Activated CD4-positive, alpha-beta T cell treated with anti-CD3 and anti-CD28 coated beads, Interleukin-2, amount 10 ng/mL, durations not matched to agents 24 days and 14 days (primary cell): ENCODE measurements around the gene JAK1. TPM values are rescaled to one million over a fixed set of nuclear protein-coding genes. Genes with fewer than 3 reads are reported as not detected.
A peak's percentile ranks its signal among the peaks of the same experiment; 100 is the strongest.

Source experiments
- DNase-seq: peaks from one replicate; pipeline ENCODE4 v3.0.0; 2022
- H3K27ac Mint-ChIP-seq: one replicate; pipeline ENCODE4 v1.8.0; 2022; ENCODE audit warnings: mild to moderate bottlenecking, mixed read lengths
- H3K27me3 Mint-ChIP-seq: one replicate; pipeline ENCODE4 v1.8.0; 2022; ENCODE audit warnings: mixed read lengths
- H3K36me3 Mint-ChIP-seq: one replicate; pipeline ENCODE4 v1.8.0; 2022; ENCODE audit warnings: low read depth, mild to moderate bottlenecking, mixed read lengths
- H3K4me1 Mint-ChIP-seq: one replicate; pipeline ENCODE4 v1.8.0; 2021; ENCODE audit warnings: mixed read lengths
- H3K4me3 Mint-ChIP-seq: one replicate; pipeline ENCODE4 v1.8.0; 2022; ENCODE audit warnings: mild to moderate bottlenecking, moderate library complexity, mixed read lengths
- H3K9me3 Mint-ChIP-seq: one replicate; pipeline ENCODE4 v1.8.0; 2021; ENCODE audit warnings: mixed read lengths
- intact Hi-C: fragments of 100-400 bp; cut with micrococcal nuclease; formaldehyde crosslinking; loops from one replicate; pipeline ENCODE4 v1.15.1; 2023
- total RNA-seq: library from RNA; stranded (reverse); gene quantifications from 2 replicates; pipeline ENCODE4 v1.2.3, GENCODE V29; 2022

The JAK1 gene
- total RNA-seq, 1 donor from 2014 or later, result 86.6 TPM

DNA sequence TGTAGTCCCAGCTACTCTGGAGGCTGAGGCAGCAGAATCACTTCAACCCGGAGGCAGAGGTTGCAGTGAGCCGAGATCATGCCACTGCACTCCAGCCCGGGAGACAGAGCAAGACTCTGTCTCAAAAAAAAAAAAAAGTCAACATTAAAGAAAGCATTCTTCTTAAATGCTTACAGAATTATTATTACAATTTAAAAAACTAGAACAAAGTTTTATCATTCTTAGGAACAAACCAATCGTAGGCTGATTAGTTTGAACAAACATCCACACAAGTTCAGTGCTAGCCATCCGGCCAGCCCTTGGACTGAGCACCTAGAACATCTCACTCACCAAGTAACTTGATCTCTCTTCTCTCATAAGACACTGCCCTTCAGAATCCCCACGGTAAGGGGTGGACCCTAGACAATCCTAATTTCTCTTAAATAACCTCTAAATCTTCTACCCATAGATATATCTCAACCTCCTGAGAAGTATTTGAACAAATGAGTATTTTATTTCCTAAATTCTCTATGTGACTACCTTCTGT, 16.0 kb downstream of the JAK1 start:
- Mint-ChIP-seq H3K27me3 (no peaks in the 10 kb centered on the region), H3K36me3 (peaks cover 10% of the 10 kb centered on the region), H3K4me1 (peaks cover 52% of the 10 kb centered on the region), H3K4me3 (no peak overlapping the region), H3K27ac (peak overlapping the region; percentile 4), H3K9me3 (no peaks in the 10 kb centered on the region)
- intact Hi-C loops, result no loop called here
- no peak for DNase-seq

DNA sequence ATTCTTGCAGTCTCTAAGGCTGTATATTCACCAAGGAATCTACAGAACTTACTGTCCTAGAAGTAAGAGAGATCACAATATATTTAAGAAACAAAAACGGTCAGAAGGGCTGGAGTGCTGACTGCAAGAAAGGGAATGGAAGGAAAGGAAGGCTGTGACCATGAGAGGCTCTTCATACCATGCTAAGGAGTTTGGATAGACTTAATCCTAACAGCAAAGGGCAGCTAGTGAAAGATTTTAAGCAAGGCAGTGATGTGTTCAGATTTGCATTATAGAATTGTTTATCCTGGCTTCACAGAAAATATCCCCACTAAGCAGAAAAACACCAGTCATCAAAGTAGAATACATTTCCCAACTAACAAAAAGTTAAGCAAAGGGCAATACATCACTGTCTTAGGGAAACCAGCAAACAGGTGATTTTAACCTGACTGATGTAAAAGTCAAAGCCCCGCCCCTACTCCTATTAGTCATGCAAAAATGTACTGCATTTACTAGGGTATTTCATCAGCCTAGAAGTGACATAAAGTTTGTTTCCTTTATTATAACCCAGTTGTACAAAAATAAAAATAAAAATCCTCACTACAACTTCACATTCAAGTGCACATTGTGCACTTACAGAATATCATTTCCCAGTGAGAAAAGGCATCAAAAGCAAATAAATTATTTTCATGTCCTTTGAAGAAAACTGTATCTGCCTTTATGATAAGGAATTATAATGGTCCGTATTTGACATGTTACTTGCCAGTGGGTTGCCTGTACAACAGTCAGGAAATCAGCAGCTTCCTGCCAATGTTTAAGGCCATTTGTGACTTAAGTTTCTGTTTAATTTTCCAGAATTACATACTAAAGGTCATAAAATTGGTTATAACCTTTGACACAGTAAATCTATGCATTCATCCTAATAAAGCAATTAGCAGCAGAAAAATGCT, 17.2 kb downstream of the JAK1 start:
- Mint-ChIP-seq H3K27me3 (no peaks in the 10 kb centered on the region), H3K36me3 (peaks cover 11% of the 10 kb centered on the region), H3K4me3 (peak overlapping the region; percentile 20), H3K27ac (peak overlapping the region; percentile 55), H3K4me1 (peaks cover 50% of the 10 kb centered on the region), H3K9me3 (no peaks in the 10 kb centered on the region)
- intact Hi-C loops, result loop anchor here (2.0 kb wide), 1 partner anchor 14 kb away; no protein-coding TSS in a partner anchor
- DNase-seq, result no peak

DNA sequence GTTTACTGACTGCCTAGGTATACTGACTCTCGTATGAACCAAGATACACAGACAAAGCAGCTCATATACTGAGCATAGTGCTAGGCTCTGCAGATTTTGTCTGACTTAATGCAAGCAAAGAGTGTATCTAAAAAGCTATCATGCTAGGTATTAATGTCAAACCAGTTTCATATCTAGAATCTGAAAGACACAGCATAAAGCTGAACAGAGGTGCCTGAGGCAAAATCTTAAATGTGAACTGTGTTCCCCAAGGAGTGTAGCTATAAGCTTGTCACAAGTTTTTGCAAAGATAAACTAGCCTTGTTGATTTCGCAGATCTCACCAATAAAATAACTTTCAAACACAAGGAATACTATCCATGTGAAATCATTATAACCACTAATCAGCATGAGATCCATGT, 18.1 kb downstream of the JAK1 start:
- Mint-ChIP-seq H3K4me1 (peaks cover 47% of the 10 kb centered on the region), H3K4me3 (no peak overlapping the region), H3K27me3 (no peaks in the 10 kb centered on the region), H3K36me3 (peaks cover 12% of the 10 kb centered on the region), H3K9me3 (no peaks in the 10 kb centered on the region), H3K27ac (no peak overlapping the region)
- intact Hi-C loops, result loop anchor here (2.0 kb wide), 1 partner anchor 15 kb away; no protein-coding TSS in a partner anchor
- DNase-seq, result no peak

DNA sequence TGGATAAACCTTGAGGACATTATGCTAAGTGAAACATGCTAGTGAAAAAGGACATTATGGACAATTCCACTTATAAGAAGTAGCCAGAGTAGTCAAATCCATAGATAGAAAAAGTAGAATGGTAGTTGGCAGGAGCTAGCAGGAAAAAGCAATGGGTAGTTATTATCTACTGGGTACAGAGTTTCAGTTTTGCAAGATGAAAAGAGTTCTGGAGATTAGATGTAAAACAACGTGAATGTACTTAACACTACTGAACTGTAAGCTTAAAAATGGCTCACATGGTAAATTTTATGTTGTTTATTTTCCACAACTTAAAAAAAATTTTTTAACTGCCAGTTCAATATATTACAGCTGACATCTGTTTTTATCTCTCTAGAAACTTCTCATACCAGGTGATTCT, 19.4 kb downstream of the JAK1 start:
- Mint-ChIP-seq H3K9me3 (no peaks in the 10 kb centered on the region), H3K27ac (peak overlapping the region; percentile 9), H3K4me3 (no peak overlapping the region), H3K4me1 (peaks cover 42% of the 10 kb centered on the region), H3K27me3 (no peaks in the 10 kb centered on the region), H3K36me3 (peaks cover 12% of the 10 kb centered on the region)
- DNase-seq, result no peak
- intact Hi-C loops, result no loop called here

DNA sequence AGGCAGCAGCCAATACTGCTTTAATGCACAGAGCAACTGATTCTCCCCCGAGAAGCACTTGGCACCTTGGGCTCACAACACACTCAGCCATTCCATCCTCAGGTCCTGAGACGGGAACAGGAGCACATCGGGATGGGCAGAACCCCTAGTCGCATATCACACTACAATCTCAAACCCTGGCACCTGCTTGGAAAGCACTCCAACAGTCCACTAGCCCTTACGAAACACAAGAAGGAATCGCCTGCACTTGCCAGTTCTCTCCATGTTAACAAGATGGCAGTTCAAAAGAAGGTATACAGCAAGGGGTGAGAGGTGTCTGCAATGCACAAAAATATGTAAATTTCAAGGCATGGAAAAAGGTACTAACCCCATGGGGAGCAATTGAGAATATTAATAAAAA, 21.4 kb downstream of the JAK1 start:
- Mint-ChIP-seq H3K4me3 (no peak overlapping the region), H3K9me3 (no peaks in the 10 kb centered on the region), H3K4me1 (peaks cover 43% of the 10 kb centered on the region), H3K27ac (no peak overlapping the region), H3K27me3 (no peaks in the 10 kb centered on the region), H3K36me3 (peaks cover 15% of the 10 kb centered on the region)
- no peak for DNase-seq
- intact Hi-C loops, result no loop called here

DNA sequence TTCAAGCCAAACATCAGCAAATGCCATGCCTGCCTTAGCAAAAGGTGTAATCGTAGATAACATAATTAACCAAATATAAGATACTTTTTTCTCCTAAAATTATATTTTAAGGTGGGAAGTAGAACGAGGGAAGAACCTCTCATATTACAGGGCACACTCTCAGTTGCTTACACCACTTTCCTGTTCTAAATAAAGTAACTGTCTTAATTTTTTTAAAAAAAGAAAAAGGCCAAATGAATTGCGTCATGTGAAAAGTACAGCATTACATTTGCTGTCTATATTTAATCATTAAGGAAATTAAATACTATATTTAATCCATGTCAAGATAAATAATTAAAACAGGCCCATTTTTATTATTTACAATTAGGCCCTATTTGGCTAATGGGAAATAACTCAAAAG, 23.7 kb downstream of the JAK1 start:
- intact Hi-C loops, result no loop called here
- H3K4me3 Mint-ChIP-seq, result no peak overlapping the region
- peaks cover 24% of the 10 kb centered on the region for H3K36me3 Mint-ChIP-seq
- DNase-seq, result no peak
- no peaks in the 10 kb centered on the region for H3K27me3 Mint-ChIP-seq
- H3K4me1 Mint-ChIP-seq, result peaks cover 32% of the 10 kb centered on the region
- H3K9me3 Mint-ChIP-seq, result peaks cover 4% of the 10 kb centered on the region
- H3K27ac Mint-ChIP-seq, result no peak overlapping the region

DNA sequence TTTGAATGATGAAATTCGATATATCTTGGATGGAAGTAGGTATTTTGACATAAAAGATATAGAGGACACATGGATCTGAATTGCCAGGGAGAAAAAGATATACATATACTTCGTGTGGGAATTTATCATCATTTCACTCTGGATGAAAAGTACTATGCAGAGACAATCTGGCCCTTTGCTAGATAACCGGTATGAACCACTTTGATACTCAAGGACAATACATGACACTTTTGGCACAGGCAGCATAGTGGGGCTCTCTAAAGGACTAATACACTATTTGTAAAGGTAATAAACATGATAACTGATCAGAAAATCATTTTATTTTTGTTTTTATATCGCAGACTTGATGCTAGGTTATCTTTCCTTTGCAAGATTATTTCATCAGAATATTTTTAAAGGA, 24.2 kb downstream of the JAK1 start:
- Mint-ChIP-seq H3K4me1 (peaks cover 27% of the 10 kb centered on the region), H3K4me3 (no peak overlapping the region), H3K36me3 (peaks cover 24% of the 10 kb centered on the region), H3K27ac (no peak overlapping the region), H3K9me3 (peaks cover 4% of the 10 kb centered on the region), H3K27me3 (no peaks in the 10 kb centered on the region)
- DNase-seq, result no peak
- intact Hi-C loops, result no loop called here

DNA sequence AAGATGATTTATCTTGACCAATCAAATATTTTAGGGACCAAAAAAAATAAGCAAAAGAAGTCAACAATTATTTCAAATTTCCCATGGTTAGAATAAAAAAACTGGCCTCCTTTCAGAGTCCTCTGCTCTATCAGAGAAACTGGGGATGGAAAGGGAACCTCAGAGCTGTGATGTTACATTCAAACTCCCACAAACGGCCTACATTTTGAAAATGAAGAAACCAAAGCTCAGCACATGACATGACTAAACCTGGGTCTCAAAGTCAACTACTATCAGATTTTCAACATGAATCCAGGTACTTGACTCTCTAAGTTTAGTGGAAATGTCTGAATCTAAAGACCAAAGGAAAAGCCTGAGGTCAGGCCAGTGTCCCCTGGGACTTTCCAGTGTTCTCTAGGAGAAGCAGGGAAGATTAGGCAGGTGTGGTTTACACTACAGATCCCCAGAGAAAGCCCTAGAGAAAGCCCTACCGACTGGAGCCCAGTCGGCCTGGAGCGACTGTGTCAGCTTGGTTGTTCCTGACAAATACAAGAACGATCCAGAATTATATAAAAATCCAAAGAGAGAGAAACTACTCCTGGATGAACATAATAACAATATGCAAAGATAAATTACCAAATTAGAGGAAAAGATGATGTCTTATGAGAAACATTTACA, 24.8 kb downstream of the JAK1 start:
- H3K36me3 Mint-ChIP-seq, result peaks cover 21% of the 10 kb centered on the region
- no peak for DNase-seq
- no peak overlapping the region for H3K4me3 Mint-ChIP-seq
- peak overlapping the region; percentile 48 for H3K27ac Mint-ChIP-seq
- H3K27me3 Mint-ChIP-seq, result no peaks in the 10 kb centered on the region
- peaks cover 4% of the 10 kb centered on the region for H3K9me3 Mint-ChIP-seq
- intact Hi-C loops, result no loop called here
- H3K4me1 Mint-ChIP-seq, result peaks cover 24% of the 10 kb centered on the region

DNA sequence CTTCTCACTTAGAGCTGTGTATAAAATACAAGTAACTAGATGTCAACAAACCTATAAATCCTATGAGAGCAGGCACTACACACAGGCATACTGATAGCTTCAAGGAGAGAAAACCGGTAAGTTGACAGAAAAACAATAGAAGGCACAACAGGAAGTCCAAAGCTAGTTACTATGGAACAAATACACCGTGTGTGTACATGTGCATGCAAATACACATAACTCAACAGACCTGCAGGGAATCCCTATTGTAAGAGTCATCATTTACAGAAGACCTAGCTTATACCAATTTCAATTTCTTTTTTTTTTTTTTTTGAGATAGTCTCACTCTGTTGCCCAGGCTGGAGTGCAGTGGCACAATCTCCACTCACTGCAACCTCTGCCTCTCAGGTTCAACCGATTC, 26.3 kb downstream of the JAK1 start:
- Mint-ChIP-seq H3K36me3 (peaks cover 16% of the 10 kb centered on the region), H3K27ac (no peak overlapping the region), H3K4me1 (peaks cover 24% of the 10 kb centered on the region), H3K9me3 (peaks cover 4% of the 10 kb centered on the region), H3K4me3 (no peak overlapping the region), H3K27me3 (no peaks in the 10 kb centered on the region)
- intact Hi-C loops, result no loop called here
- no peak for DNase-seq

DNA sequence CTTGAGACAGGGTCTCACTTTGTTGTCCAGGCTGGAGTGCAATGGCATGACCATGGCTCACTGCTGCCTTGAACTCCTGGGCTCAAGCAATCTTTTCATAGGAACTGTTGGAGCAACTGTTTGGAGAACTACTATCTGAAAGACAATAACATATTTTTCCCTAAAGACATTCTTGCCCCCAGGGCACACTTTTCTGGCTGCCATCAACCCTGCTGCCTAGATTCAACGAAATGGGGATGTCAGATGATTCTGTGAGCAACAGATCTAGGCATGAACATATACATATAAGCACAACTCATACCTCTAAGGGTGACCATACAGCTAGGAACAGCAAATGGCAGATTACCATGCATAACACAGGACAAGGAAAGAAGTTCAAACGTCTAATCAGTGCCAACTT, 27.4 kb downstream of the JAK1 start:
- no peaks in the 10 kb centered on the region for H3K27me3 Mint-ChIP-seq
- H3K27ac Mint-ChIP-seq, result no peak overlapping the region
- peaks cover 4% of the 10 kb centered on the region for H3K9me3 Mint-ChIP-seq
- intact Hi-C loops, result no loop called here
- DNase-seq, result no peak
- H3K4me1 Mint-ChIP-seq, result peaks cover 34% of the 10 kb centered on the region
- H3K36me3 Mint-ChIP-seq, result peaks cover 16% of the 10 kb centered on the region
- no peak overlapping the region for H3K4me3 Mint-ChIP-seq

DNA sequence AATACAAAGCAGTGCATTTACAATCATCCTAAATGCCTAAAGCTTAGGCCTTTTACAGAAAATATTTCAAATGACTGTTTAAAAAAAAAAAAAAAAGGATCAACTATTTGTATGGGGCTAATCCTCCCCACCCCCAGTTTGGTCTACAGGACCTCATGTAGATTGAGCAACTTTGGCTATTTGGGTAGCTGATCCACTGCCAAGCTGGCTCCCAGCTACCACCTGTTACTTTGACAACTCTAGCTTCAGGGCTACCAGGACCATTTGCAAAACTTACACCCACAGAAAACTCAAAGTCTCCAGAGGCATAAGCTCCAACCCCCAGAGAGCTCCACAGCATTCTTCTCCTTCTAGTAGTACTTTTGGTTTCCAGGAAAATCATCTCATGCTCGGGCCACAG, 29.4 kb downstream of the JAK1 start:
- intact Hi-C loops, result no loop called here
- H3K36me3 Mint-ChIP-seq, result peaks cover 16% of the 10 kb centered on the region
- no peak for DNase-seq
- H3K27ac Mint-ChIP-seq, result no peak overlapping the region
- H3K9me3 Mint-ChIP-seq, result peaks cover 4% of the 10 kb centered on the region
- peaks cover 43% of the 10 kb centered on the region for H3K4me1 Mint-ChIP-seq
- H3K27me3 Mint-ChIP-seq, result no peaks in the 10 kb centered on the region
- H3K4me3 Mint-ChIP-seq, result no peak overlapping the region

DNA sequence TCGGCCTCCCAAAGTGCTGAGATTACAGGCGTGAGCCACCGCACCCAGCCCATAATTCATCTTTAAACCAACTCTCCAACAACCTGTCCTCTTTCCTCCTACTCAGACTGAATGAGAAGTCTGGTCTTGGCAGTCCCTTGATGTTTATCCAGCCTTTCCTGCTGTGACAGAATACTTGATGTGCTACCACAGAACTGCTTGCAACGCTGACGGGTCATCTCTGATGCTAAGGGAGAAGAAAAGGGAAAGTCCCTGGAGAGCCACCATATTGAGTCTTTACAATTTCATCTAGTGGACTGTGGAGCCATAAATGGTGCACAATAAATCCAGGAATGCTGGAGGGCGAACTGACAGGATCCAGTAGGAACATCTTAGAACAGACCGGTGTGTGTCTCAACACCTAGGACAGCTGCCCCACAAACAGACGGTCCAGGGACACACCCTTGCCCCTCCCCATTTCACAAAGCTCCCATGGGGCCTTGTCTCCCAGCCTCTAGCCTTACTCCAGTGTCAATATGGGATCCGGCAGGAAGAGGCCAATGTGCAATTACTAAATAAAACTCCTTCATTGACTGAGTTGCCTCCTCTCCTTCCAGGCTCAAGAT, 30.7 kb downstream of the JAK1 start:
- H3K27ac Mint-ChIP-seq, result no peak overlapping the region
- no peaks in the 10 kb centered on the region for H3K27me3 Mint-ChIP-seq
- H3K4me3 Mint-ChIP-seq, result no peak overlapping the region
- peaks cover 37% of the 10 kb centered on the region for H3K4me1 Mint-ChIP-seq
- intact Hi-C loops, result no loop called here
- peaks cover 21% of the 10 kb centered on the region for H3K36me3 Mint-ChIP-seq
- H3K9me3 Mint-ChIP-seq, result peaks cover 4% of the 10 kb centered on the region
- DNase-seq, result no peak

DNA sequence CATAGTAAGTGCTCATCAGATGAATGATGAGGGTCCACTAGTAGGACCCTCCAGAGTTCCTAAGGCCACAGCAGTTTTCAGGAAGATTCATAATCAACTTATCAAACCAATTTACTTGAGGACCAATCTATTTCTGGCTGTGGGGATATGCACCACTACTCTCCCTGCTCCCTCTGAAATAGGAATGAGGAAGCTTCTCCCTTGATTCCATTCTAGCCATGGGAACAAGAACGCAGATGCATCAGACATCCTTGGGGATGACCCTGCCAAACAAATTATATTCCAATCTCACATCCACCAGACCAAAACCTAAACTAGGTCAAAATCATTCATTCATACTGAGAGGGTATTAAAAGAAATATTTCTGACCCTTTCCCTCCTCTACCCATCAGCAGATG, 31.5 kb downstream of the JAK1 start:
- peaks cover 4% of the 10 kb centered on the region for H3K9me3 Mint-ChIP-seq
- H3K27ac Mint-ChIP-seq, result no peak overlapping the region
- no peak for DNase-seq
- H3K27me3 Mint-ChIP-seq, result no peaks in the 10 kb centered on the region
- H3K4me1 Mint-ChIP-seq, result peaks cover 40% of the 10 kb centered on the region
- peaks cover 27% of the 10 kb centered on the region for H3K36me3 Mint-ChIP-seq
- H3K4me3 Mint-ChIP-seq, result no peak overlapping the region
- intact Hi-C loops, result no loop called here
